EL (cell line): ENCODE results near the gene PEAR1.

Source experiments
- DNase-seq: peaks from one replicate; pipeline ENCODE4 v3.0.0-alpha.2; 2016

The PEAR1 gene

DNA sequence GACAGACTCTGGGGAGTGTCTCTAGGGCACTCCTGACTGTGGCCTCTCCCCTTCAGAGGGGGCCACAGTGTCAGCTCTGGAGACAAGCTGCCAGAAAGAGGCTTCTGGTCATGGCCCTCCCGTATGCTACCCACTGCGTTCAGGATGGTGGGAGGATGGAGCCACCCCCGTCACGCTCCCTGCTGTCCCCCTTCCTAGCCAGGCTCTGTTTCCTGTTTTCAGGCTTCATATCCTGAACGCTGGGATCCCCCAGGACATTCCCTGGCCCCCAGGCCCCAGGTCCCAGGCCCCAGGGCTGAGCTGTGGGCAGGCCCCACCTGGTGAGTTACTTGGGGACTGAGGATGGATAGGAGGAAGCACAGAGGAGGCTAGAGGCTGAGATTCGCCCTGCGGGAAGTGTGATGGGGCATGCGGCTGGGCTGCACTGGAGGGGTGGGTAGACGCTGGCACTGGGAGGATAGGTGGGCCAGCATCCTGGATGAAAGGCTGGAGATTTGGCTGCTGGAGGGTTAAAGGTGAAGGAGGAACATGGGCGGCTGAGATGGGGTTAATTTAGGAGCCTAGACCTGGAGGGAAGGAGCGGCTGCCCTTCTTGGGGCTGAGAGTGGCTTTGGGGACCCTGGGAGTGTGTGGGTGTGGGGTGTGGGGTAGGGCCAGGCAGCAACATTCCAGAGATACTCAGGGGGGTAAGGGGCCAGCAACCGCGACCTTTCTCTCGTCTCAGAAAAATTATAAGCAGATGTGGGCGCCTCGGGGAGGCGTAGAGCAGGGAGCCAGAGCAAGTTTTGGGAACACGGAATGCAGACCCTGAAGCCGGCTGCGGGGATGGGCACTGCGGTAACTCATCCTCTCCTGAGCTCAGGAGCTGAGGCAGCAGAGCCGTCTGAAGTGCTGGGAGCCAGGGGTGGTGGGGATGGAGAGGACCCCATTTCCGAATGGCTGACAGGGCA lies 8.7 kb downstream of the PEAR1 start:
- DNase-seq: peak; percentile 77

GRCh38 chr1:156903328-156904091 lies 10.0 kb downstream of the PEAR1 start:
- DNase-seq: no peak

DNA sequence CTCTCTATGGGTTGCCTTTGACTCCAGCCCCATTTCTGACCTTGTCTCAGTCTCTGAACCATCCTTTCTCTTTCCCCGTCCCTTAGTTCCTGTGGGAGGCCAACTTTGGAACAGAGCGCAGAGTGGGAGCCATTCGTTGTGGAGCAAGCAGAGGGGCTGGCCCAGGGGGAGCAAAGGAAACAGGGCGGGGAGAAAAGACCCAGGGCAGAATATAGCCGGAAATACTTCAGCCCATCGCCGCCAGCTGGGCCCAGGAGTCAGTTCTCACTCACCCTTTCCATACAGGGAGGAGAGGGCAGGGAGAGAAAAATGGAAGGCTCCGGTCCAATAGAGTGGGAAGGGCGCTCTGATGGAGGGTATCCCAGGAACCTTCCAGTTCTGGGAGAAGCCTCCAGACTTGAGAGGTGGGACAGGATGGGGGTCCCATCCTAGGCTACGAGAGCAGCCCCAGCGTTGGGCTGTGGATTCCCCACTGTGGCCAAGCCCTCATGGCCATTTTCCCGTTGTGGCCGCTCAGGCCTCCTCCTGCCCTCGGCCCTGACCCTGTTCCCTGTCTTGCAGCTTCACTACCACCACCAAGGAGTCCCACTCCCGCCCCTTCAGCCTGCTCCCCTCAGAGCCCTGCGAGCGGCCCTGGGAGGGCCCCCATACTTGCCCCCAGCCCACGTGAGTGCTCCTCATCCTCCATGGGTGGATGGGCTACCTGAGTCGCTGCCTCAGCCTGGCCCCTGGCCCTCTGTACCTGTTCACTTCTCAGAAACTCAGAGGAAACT lies 10.9 kb downstream of the PEAR1 start:
- no peak for DNase-seq

DNA sequence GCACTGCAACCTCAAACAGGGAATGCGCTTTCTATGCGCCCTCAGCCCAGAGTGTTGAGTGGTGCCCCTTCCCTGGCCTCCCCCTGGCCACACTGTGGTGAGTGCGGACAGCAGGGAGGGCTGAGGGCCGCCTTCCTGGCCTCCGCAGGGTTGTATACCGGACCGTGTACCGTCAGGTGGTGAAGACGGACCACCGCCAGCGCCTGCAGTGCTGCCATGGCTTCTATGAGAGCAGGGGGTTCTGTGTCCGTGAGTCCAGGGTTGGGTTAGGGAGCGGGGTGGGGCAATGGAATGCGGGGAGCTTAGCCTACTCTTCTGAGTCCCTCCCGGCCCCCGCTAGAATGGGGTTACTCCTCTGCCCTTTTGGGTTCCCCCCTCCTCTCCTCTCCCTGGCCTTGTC lies 11.7 kb downstream of the PEAR1 start:
- no peak for DNase-seq

GRCh38 chr1:156905651-156906050 lies 12.1 kb downstream of the PEAR1 start:
- DNase-seq: no peak

GRCh38 chr1:156906206-156906906 lies 12.8 kb downstream of the PEAR1 start:
- DNase-seq: no peak

- DNase-seq: no peak
Observed at GRCh38 chr1:156908541-156908940, 15.0 kb downstream of the PEAR1 start.

DNA sequence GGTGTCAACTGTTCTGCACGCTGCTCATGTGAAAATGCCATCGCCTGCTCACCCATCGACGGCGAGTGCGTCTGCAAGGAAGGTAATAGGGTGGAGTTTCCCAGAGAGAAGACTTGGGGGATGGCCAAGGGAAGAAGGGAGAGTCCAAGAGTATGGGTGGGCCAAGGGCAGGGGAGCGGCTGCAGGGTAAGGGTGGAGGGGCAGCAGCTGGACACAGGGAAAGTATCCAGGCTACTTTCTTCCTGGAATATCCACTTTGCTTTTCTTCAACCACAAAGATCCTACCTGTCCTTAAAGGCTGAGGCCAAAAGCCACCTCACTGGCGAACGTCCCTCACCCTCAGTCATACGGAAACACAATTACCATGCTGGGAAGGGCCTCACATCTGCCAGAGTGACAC lies 15.4 kb downstream of the PEAR1 start:
- DNase-seq: no peak

- DNase-seq: no peak
Observed at GRCh38 chr1:156909671-156910070, 16.2 kb downstream of the PEAR1 start.

DNA sequence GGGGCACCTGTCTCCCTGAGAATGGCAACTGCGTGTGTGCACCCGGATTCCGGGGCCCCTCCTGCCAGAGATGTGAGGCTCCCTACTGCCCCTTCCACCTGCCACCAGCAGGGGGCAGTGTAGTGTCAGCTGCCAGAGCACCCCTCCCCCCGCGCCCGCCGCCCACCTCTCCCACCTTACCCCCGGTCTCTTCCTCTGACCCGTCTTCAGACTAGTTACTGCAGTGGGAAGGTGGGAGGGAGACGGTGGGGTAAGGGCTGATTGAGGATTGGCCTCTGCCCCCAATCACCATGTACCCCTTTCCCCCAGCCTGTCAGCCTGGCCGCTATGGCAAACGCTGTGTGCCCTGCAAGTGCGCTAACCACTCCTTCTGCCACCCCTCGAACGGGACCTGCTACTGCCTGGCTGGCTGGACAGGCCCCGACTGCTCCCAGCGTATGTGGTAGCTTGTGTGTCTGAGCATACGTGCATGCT lies 16.8 kb downstream of the PEAR1 start:
- no peak for DNase-seq

- no peak for DNase-seq
Observed at GRCh38 chr1:156911577-156912298, 18.2 kb downstream of the PEAR1 start.

DNA sequence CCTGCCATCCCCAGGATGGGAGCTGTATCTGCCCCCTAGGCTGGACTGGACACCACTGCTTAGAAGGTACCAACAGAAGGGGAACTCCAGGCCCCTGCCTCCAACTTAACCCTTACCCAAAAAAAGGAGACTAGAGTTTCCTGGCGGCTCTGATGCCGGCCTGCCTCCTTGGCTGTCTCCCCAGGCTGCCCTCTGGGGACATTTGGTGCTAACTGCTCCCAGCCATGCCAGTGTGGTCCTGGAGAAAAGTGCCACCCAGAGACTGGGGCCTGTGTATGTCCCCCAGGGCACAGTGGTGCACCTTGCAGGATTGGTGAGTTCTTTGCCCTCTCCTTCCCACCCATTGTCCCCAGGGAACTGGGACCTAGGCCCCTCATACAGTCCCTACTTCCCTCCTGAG lies 18.8 kb downstream of the PEAR1 start:
- no peak for DNase-seq

- no peak for DNase-seq
Observed at GRCh38 chr1:156912861-156913808, 19.6 kb downstream of the PEAR1 start.

- no peak for DNase-seq
Observed at GRCh38 chr1:156913809-156914387, 20.4 kb downstream of the PEAR1 start.

- peak; percentile 59 for DNase-seq
Observed at GRCh38 chr1:156914440-156914856, 20.9 kb downstream of the PEAR1 start.

GRCh38 chr1:156920233-156921052 lies 26.9 kb downstream of the PEAR1 start, which contains the start of gene LRRC71:
LRRC71 (plus strand) TSS chr1:156920632; CDS start chr1:156920804, 172 bp downstream.
- DNase-seq: peak; percentile 78

- DNase-seq: no peak
Observed at GRCh38 chr1:156921053-156921529, 27.6 kb downstream of the PEAR1 start.

- no peak for DNase-seq
Observed at GRCh38 chr1:156922986-156923669, 29.6 kb downstream of the PEAR1 start.
